HG03457 (cell line): ENCODE data around the gene RAB25.

ENCODE experiments used
- ATAC-seq: cut with Tn5 transposase; IDR thresholded peaks from one replicate; pipeline ENCODE4 v1.9.1; 2021; ENCODE audit warnings: moderate number of reproducible peaks; ENCODE audit not compliant: unreplicated experiment

RAB25 gene

DNA sequence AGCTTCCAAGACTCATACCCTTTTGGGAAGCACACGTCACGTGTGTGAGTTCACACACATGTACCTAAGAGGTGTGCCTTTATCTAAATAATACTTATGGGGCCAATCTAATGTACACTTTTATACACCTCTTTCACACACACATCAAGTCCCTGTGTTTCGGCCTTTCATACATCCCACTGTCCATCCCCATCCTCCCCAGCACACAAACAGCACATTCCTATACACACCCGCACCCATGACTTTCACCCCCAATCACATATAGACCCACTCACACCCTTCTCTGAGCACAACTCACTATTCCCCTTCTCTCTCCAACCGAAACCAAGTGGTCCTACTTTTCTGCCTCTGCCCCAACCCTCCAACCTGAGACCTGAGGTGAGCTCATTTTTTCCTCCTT, 17.8 kb downstream of the RAB25 start:
- ATAC-seq = no peak

DNA sequence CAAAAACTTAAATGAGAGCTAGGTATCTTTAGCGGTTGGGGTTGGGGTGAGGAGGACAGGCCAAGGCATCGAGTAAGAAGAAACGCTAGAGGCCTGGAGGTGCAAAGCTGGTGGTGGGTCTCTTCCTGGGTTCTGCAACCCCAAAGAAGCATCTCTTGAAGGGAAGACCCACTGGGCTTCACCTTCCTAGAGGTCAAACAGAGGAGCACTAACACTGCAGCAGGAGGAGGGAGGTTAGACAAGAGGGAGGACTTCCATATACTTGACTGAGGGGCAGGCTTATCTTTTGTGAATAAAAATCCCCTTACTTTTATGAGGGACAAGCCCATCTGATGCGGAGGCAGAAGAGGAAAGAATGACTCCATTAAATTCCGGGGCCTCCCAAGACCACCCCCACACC, 18.8 kb downstream of the RAB25 start:
- no peak for ATAC-seq

DNA sequence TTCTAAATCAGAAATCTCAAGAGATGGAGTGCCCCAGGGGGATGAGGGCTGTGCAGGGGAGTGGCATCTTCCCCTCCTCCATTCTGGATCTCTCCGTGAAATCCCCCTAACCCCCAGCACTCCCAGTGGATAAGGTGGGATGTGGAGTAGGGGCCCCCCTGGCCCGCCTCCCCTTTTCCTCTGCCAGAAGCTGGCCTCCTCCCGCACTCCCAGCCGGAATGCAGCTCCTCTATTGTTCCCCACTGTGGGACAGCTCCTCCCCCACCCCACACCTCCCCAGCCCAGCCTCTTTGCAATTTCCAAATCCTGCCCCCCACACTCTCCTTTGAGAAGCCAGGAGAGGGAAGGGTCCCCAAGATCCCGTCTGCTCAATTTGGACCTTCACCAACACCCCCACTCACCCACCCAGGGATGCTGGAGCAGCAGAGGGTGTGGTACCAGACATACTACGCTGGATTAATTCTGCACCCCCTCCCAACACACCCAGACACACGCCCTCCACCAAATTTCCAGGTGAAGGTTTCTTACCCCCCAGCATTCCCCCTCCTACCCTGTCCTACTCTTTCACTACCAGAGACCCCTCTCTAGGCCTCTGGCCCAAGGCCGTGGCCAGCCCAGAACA, 19.4 kb downstream of the RAB25 start:
- no peak for ATAC-seq

DNA sequence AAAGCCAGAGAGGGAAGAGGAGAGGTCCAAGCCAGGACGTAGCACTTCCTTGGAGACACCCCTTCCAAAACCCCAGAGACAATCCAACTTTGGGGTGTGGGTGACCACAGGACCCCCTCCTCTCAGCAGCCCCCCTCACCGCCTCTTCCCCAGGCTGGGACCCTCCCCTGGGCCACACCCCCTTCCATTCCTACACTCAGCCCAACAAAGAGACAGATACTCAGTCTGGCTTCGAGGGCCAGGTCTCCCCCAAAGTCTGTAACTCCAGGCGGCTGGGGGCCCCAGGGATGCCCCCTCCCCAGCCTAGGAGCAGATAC, 19.9 kb downstream of the RAB25 start:
- no peak for ATAC-seq

DNA sequence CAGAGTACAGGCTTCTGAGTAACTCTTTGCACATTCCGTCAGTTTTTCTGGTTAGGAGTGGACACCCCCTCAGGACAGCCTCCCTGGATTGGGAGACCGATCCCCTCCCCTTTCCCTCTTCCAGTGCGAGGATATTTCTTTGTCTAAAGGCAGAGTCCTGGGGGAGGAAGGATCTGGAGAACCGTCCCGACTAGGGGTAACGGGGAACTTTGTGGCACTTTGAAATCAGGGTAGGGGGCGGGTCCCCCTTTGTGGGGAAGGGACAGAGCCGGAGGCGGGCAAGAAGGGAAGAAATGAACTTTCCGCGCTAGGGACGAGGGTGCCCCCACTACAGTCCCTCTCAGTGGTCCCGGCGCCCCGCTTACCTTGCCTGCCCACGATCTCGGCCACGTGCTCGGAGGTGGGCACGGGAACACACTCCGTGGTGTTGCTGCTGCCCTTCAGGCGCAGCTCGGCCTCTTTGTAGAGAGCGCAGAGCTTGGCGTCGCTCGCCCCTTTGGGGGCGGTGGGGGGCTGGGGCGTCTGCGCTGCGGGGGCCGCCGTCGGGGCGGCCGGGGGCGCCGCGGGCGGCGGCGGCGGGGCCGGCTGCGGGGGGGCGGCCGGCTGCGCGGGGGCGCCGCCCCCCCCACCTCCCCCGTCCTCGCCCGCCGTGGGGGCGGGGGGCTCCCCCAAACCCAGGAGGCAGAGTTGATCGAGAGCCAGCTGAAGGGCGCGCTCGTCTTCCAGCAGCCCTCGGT, 20.4 kb downstream of the RAB25 start:
- ATAC-seq = no peak

DNA sequence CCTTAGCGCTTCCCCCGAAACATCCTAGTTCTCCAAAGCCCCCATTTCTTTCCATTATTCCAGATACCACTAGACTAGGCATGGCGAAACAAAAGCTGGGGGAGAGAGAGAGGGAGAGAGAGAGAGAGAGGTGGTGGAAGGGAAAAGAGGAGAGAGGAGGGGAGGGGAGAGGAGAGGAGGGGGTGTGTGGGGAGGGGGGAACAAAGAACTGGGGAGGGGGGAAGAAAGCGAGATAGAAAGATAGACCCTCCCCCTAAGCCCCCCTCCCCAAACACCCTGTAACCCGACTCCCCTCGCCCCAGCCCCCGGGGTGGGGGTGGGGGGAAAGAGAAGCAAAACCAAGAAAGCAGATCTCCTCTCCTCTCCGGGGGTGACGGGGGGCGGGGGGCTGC, 21.0 kb downstream of the RAB25 start:
- no peak for ATAC-seq

DNA sequence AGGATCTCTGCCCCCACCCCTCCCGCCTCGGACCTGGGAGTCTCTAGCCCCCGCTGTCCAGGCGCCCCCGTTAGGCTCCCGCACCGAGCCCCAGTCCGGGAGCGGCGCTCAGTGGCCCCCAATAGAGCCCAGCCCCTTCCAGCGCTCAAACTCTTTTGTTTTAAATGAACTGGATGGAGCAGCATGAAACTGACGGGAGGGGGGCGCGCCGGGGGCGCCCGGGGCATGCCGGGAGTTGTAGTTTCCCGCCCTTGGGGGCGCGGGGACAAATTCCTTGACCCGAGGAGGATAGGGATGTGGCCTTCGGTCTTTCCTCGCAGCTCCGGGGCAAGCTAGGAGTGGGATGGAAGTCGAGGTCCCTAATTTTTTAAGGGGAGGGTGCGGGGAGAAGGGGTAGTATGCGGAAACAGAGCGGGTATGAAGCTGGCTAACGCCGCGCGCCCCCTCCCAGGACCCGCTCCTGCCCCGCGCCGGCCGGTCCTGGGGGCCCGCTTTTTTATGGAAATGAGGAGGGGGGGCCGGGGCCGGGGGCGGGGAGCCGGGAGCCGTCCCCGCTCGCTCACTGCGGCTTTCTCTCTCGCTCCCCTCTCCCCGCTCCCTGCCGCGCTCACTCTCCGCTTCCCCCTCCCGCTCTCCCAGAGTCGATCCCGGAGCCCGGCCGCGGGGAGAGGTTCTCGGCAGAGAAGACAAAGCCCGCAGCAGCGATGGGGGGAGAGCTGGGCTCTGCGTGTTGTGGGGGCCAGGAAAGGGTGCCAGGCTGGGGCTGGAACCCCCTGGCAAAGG, 21.5 kb downstream of the RAB25 start, which contains the start of gene MEX3A:
TSS of gene MEX3A (minus strand) at position 157 of the 783 bp plus-strand sequence. CDS start 467 bp downstream, outside the sequence.
- ATAC-seq = no peak

DNA sequence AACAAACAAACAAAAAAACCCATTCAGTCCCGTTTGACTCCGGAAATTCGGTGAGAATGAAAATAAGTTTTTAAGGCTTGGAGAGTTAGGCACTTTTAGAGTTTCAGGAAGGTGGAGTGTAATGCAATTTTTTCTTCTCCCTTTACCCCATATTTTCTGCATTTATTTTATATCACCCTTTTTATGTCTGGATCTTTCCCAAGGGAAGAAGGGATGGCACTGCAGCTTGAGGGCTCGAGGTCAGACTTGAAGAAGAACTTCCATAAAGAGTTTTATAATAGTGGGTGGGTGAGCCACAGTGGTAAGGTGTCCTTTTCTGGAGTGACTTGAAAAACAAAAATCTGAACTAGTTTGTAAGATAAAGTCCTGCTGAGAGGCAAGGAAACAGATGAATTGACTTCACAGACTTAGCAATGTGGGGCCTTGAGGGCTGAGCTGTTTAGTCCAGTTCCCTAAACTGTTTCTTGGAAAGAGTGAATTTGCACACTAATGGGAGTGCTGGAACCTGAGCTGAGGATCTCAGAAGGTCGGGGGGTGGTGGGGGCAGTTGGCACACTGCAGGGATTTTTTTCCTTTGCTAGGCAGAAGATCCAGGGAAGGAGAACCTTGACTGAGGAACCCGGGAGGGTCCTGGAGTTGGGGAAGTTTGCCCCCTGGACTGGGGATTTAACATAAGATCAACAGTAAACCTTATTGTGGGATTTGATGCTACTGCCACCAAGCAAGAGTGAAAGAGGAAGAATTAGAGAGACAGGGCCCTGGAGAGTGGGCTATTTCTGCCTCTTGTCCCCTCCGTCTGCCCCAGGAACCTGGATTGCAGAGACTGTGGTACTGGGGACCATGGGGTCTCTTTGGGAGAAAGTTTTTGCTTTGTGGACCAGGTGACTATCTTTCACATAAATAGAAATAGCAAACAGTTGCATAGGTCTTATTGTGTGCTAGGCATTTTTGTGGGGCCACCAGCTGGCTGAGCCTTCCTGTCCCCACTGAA, 23.1 kb downstream of the RAB25 start:
- no peak for ATAC-seq

DNA sequence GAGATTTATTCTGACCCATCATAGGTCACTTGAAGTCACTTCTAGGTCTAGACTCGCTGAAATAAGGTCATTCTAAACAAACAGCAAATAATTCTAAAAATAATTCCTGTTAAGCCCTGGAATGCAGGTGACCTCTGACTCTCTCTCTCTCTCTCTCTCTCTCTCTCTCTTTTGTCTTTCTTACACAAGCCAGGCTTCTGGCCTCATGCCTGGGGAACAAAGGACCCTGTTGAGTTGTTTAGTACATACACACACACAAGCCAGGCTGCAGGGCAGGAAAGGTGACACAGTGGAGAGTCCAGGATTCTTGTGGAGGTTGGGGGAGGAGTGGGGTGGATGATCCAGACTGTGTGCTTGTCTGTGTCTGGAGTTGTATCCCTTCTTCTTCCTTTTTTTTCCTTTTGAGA, 25.3 kb downstream of the RAB25 start:
- ATAC-seq = no peak

DNA sequence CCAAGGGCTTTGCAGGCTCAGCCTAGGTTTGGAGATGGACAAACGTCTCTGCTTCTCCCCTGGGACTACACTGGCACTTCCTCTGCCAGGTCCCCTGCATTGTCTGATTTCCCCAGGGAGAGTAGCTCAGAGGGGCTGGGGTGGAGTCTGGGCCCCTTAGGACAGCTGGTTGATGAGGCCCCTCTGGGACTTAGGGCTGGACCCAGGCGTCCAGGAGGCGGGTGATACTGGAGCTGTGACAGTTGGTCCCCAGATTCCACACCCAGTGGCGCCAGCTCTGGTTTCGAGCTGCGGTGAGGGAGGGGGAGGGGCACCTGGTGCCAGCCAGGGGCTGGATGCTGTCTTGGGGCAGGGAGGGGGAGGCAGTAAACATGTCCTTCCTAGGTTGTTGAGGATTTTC, 28.7 kb downstream of the RAB25 start:
- ATAC-seq = no peak

DNA sequence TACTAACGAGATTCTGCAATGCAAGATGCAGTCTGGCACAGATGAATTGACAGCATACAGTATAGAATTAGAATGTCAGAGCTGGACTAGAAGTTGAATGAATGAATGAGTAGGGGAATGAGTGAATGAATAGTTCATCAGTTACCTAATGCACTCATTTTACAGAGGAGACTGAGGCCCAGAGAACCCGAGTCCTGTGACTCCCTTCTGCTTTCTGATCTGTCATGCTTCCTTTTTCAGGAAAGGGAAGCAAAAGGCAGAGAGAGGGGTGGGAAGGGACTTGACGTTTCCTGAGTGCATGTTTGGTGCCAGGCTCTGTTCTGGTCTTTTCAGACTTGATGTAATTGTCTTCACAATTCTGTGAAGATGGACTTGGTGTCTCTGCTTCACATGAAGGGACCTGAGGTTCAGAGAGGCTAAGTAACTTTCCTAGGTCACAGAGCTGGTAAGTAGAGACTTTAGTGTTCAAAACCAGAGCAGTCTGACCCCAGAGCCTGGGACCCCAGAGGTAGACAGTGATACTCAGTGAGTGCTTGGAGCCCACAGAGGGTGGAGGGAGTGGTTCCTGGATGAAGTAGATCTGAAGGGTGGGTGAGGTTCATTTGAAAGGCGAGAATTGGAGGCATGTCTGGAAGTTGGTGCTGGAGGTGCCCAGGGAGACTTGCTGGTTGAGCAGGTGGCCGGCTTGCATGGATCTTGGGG, 29.3 kb downstream of the RAB25 start:
- ATAC-seq = no peak

DNA sequence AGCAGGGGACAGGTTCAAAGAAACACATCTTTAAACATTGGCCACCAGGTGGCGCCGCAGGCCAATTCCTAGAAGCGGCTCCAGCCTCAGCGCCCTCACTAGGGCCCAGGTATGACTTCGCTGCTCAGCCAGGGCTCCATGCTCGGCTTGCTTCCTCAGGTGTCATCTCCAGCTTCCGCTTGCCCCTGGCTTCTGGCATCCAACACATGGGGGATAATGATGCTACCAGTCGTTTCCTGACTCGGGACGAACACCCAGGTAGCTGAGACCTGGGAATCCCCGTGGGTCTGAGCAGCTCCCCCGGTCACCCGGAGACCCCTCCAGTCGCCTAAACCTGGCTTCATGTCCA, 29.9 kb downstream of the RAB25 start:
- no peak for ATAC-seq

DNA sequence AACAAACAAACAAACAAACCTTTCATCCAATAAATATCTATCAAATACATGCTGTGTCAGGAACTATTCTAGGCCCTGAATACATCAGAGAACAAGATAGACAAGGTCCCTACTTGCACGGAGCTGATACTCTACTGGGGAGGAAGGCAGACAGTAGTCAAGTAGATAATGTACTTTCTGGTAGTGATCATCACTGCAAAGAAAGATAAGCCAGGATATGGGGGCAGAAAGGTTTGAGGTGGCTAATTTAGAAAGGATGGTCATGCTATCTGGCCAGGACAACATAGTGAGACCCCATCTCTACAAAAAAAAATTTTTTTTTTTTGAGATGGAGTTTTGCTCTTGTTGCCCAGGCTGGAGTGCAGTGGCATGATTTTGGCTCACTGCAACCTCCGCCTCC, 30.6 kb downstream of the RAB25 start:
- no peak for ATAC-seq

DNA sequence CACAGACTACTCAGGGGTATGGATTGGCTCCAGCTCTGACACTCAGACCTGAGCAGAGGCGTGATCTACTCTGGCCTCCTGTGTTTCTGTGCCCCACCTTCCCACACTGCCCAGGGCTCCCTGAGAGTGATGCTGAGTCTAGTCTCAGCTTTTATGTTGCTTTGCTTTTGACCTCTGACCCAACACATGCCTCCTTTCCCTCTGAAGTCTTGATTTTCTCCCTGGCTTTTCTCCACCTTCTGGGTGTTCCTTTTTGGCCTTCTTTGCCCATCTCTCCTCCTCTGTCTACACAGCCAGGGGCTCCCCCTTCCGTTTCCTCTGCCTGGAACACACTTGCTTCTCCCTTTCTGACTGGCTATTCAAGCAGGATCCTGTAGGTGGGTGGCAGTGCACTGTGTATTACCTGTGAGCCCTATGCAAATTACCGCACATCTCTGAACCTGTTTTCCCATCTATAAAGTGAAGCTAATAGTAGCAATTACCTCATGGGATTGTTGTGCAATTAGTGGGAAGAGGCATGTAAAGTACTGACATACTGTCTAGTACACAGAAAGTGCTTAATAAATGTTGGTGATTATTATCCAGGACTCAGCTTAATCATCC, 35.0 kb downstream of the RAB25 start:
- no peak for ATAC-seq

DNA sequence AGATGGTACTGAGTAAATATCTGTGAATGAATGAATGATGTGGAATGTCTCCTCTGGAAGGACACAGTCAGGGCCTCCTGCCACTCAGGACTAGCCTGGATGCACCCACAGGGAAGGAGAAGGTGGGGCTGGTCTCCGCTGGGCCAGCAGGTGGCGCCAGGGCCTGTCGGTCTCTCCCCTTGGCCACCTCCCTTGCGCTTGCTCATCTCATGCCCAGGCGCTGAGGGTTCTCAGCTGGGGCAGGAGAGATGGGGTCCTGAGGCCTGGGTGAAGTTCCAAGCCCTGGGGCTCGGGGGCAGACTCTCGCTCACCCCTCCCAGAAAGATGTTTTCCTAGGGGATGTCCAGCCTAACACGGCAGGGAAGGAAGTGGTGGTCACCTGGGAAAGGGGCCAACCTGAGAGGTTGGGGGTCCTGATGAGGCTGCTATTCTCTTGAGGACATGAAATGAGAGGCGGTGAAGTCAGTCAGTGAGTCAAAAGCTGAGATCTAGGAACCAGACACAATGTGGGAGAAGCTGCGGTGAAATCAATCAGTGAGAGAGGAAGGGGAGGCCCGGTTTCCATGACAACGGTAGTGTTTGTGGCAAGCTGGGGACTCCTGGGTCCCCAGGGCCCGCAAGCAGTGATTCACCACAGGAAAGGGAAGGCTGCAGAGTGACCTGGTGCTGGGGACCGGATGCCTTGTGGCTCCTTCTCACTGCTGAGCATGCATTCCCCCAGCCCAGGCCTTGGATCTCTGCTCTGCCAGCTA, 35.9 kb downstream of the RAB25 start:
- peak; percentile 40 for ATAC-seq

DNA sequence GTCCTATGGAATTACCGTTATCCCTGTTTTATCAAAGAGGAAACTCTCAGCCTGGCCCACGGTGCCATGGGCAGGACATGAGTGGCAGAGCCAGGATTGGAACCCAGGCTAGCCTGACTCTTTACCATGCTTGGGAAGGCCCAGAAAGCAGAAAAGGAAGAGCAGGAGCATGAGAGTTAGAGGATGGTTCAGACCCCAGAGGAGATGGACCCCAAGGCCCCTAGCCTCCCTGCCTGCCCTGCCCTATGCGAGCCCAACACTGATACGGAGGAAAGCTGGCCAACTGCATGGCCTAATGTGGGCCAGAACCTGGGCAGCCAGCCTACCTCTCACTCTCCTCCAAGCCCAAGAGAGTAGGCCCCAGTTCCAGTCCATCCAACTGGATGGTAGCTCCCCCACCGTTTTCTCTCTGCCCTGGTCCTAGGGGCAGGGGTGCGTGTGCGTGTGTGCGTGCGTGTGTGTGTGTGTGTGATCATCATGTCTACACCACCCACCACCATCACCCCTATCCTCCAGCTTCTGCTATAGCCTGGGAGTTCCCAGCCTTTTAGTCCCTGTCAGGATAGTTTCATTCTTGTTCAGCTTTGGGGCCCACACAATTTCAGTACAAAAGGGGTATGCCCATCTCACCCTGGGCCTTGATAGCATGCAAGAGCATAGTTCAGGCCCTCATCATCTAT, 36.7 kb downstream of the RAB25 start:
- no peak for ATAC-seq

DNA sequence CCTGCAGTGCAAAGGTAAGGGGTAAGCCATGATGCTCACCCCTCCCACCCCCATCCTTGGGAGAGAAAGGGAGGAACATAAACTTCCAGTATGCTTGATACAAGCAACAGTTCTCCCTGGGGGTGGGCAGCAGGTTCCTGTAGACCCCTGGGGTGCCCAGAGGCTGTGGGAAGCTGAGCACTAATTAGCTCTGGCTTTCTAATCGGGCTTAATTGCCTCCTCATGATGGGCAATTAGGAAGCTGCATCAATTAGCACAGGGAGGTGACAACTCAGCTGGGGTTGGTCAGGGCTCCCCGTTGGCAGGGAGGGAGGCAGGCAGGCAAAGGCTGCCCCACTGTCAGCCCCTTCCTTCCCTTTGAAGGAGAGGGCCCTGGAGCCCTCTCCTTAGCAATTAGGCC, 37.8 kb downstream of the RAB25 start:
- ATAC-seq = no peak

DNA sequence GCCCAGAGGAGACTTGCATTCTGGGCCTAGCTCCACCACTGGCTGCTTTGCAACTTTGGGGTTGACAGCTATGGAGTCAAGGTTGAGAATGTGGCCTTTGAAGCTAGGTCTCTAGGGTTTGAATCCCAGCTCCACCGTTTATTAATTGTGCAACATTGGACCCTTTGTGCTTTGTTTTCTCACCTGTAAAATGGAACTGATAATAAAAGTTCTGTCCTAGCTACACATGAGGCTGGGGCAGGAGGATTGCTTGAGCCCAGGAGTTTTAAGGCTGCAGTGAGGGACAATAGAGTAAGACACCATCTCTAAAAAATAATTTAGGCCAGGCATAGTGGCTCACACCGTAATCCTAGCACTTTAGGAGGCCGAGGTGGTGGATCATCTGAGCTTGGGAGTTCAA, 38.3 kb downstream of the RAB25 start:
- no peak for ATAC-seq
